Left lung (tissue), 10 donors: Measurements from ENCODE around the gene RALGAPB. TPM values are rescaled to one million over a fixed set of nuclear protein-coding genes. Genes with fewer than 3 reads are reported as not detected.
"Not testable (repeated sequence)": the region's sequence is repeated elsewhere in the genome, so short reads cannot be mapped to it uniquely, and the experiment has no call there.

ENCODE experiments used
- ATAC-seq: fragments of 200-7000 bp; cut with Tn5 transposase; one replicate; pipeline ENCODE4 v1.9.1; 2020; ENCODE audit warnings: moderate library complexity
- DNase-seq, 4 donors: peaks; one replicate each; pipeline ENCODE4 v3.0.0-alpha.2; 2013 to 2020
- H3K27ac ChIP-seq, 2 donors: fragments of 200-600 bp; sonication (generic) in 1 of 2; one replicate each; pipeline versions ENCODE4 v1.5.0 to v1.8.0; 2020 to 2021
- H3K27me3 ChIP-seq, 2 donors: fragments of 200-600 bp; sonication (generic) in 1 of 2; one replicate each; pipeline versions ENCODE4 v1.5.0 to v1.8.0; 2020 to 2021
- H3K36me3 ChIP-seq, 2 donors: fragments of 200-600 bp; sonication (generic) in 1 of 2; one replicate each; pipeline versions ENCODE4 v1.5.0 to v1.8.0; 2020 to 2021
- H3K4me1 ChIP-seq, 2 donors: fragments of 200-600 bp; one replicate each; pipeline ENCODE4 v1.8.0; 2021
- H3K4me3 ChIP-seq, 2 donors: fragments of 200-600 bp; sonication (generic) in 1 of 2; one replicate each; pipeline versions ENCODE4 v1.5.0 to v1.8.0; 2020 to 2021; ENCODE audit warnings: mild to moderate bottlenecking in 1 of 2
- H3K9me3 ChIP-seq, 2 donors: fragments of 200-600 bp; sonication (generic) in 1 of 2; one replicate each; pipeline versions ENCODE4 v1.5.0 to v1.8.0; 2020 to 2021
- intact Hi-C, 2 donors: fragments of 100-400 bp; cut with DNase I; formaldehyde crosslinking; loops; one replicate each; pipeline versions ENCODE4 v1.11.2 to v1.14.2; 2022
- polyA plus RNA-seq, 6 donors: library from polyadenylated mRNA; unstranded; fragments of 120-200 nt; gene quantifications; one replicate each; pipeline ENCODE4 v1.2.1, GENCODE V29; 2013; ENCODE audit not compliant: insufficient read length in 6 of 6
- total RNA-seq, 2 donors: library from RNA; stranded (reverse); fragmentation: NEBNext Ultra II Directional; extraction: Animal tissue kit (Norgen Biotek cat#: 25700); gene quantifications; one replicate each; pipeline ENCODE4 v1.2.1, GENCODE V29; 2021
- TF ChIP-seq, protein P1 (sequence below), 2 donors: fragments of 200-600 bp; sonication (generic) in 1 of 2; IDR thresholded peaks; one replicate each; pipeline versions ENCODE4 v1.5.0 to v1.8.0; 2021; ENCODE audit warnings: antibody characterized with exemption in 2 of 2
- donor health status: DM: no; HTN: yes; CAD: no.
- donor health status: DM: no; HTN: no; CAD: no.

The RALGAPB gene
- total and polyA plus RNA-seq, 8 donors = 29.6 to 38.4 (median 35.8) TPM

- ATAC-seq (no peak), DNase-seq (no peak)
- H3K4me1 ChIP-seq = no peaks in the 10 kb centered on the region
- H3K4me3 ChIP-seq = no peak overlapping the region
- TF ChIP-seq, protein P1, sequence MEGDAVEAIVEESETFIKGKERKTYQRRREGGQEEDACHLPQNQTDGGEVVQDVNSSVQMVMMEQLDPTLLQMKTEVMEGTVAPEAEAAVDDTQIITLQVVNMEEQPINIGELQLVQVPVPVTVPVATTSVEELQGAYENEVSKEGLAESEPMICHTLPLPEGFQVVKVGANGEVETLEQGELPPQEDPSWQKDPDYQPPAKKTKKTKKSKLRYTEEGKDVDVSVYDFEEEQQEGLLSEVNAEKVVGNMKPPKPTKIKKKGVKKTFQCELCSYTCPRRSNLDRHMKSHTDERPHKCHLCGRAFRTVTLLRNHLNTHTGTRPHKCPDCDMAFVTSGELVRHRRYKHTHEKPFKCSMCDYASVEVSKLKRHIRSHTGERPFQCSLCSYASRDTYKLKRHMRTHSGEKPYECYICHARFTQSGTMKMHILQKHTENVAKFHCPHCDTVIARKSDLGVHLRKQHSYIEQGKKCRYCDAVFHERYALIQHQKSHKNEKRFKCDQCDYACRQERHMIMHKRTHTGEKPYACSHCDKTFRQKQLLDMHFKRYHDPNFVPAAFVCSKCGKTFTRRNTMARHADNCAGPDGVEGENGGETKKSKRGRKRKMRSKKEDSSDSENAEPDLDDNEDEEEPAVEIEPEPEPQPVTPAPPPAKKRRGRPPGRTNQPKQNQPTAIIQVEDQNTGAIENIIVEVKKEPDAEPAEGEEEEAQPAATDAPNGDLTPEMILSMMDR (IDR thresholded peaks at IDR 0.05) = no peak
- H3K27me3 ChIP-seq = no peaks in the 10 kb centered on the region
- H3K36me3 ChIP-seq = peaks cover 0 to 91% of the 10 kb centered on the region in 2 donors
- no peaks in the 10 kb centered on the region for H3K9me3 ChIP-seq
- intact Hi-C loops = no loop called here
- no peak overlapping the region for H3K27ac ChIP-seq
Measured at GRCh38 chr20:38498909-38499308, 26.3 kb downstream of the RALGAPB start.

DNA sequence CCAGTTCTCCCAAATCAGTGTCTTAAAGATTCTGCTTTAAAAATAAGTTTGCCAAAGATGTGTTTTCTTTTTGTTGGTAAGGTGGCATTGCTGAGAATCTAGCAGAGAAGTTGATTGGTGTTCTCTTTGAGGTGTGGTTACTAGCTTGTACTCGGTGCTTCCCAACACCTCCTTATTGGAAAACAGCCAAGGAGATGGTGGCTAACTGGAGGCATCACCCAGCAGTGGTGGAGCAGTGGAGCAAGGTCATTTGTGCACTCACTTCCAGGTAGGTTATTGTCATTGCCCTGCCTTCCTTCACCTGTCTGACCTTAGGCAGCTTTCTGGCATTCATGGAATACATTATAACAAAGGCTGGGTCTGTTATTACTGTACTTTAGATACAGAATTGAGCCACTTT lies 26.7 kb downstream of the RALGAPB start:
- Histone ChIP-seq H3K36me3 (peaks cover 0 to 87% of the 10 kb centered on the region in 2 donors), H3K9me3 (no peaks in the 10 kb centered on the region), H3K27ac (no peak overlapping the region), H3K4me1 (no peaks in the 10 kb centered on the region), H3K4me3 (no peak overlapping the region), H3K27me3 (no peaks in the 10 kb centered on the region)
- ATAC-seq (no peak), DNase-seq (no peak)
- intact Hi-C loops = no loop called here
- TF ChIP-seq, protein P1 (IDR thresholded peaks at IDR 0.05) = no peak

DNA sequence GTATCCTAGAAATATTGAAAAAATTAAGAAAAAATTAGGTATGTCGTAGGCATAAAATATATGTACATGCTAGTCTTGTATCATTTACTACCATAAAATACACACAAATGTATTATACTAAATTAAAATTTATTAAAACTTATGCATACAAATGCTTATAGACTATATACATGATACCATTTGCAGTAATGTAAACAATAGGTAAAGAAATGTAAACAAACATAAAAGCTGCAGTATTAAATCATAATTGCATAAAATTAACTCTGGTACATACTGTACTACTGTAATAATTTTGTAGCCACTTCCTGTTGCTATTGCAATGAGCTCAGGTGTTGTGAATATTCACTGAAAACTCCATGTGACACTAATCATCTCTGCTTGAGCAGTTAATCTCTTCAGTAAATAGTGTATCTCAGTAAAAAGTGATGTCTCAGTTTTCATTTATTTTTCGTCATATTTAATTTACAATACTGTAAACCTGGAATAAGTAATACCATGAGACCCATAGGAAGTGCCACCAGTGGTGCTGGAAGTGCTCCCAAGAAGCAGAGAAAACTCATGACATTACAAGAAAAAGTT lies 29.3 kb downstream of the RALGAPB start:
- DNase-seq (no peak), ATAC-seq (no peak)
- no peaks in the 10 kb centered on the region for H3K27me3 ChIP-seq
- no peak overlapping the region for H3K4me3 ChIP-seq
- no peaks in the 10 kb centered on the region for H3K4me1 ChIP-seq
- H3K36me3 ChIP-seq = peaks cover 0 to 78% of the 10 kb centered on the region in 2 donors
- TF ChIP-seq, protein P1 (IDR thresholded peaks at IDR 0.05) = no peak
- intact Hi-C loops = no loop called here
- no peaks in the 10 kb centered on the region for H3K9me3 ChIP-seq
- no peak overlapping the region for H3K27ac ChIP-seq

DNA sequence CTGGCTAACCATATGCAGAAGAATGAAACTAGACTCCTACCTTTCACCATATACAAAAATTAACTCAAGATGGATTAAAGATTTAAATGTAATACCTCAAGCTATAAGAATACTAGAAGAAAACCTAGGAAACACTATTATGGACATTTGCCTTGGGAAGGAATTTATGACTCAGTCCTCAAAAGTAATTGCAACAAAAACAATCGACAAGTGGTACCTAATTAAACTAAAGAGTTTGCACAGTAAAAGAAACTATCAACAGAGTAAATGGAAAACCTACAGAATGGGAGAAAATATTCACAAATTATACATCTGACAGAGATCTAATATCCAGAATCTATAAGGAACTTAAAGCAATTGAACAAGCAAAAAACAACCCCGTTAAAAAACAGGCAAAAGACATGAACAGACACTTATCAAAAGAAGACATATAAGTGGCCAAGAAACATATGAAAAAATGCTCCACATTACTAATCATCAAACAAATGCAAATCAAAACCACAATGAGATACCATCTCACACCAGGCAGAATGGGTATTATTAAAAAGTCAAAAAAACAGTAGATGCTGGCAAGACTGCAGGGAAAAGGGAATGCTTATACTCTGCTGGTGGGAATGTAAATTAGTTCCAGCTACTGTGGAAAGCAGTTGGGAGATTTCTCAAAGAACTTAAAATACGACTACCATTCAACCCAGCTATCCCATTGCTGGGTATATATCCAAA lies 31.9 kb downstream of the RALGAPB start:
- Histone ChIP-seq H3K4me1 (no peaks in the 10 kb centered on the region), H3K4me3 (no peak overlapping the region), H3K27me3 (no peaks in the 10 kb centered on the region), H3K27ac (no peak overlapping the region), H3K9me3 (no peaks in the 10 kb centered on the region), H3K36me3 (peaks cover 3 to 73% of the 10 kb centered on the region in 2 donors)
- intact Hi-C loops = no loop called here
- no peak for ATAC-seq
- no peak for DNase-seq
- TF ChIP-seq, protein P1 (IDR thresholded peaks at IDR 0.05) = no peak

DNA sequence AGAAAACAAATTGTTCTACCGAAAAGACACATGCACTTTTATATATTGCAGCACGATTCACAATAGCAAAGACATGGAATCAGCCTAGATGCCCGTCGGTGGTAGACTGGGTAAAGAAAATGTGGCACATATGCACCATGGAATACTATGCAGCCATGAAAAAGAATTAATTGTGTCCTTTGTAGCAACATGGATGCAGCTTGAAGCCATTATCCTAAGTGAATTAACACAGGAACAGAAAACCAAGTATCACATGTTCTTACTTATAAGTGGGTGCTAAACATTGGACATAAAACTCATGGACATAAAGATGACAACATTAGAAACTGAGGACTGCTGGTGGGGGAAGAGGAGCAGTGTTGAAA lies 32.4 kb downstream of the RALGAPB start:
- Histone ChIP-seq H3K4me3 (no peak overlapping the region), H3K36me3 (peaks cover 4 to 73% of the 10 kb centered on the region in 2 donors), H3K27ac (no peak overlapping the region), H3K4me1 (no peaks in the 10 kb centered on the region), H3K9me3 (no peaks in the 10 kb centered on the region), H3K27me3 (no peaks in the 10 kb centered on the region)
- intact Hi-C loops = no loop called here
- TF ChIP-seq, protein P1 (IDR thresholded peaks at IDR 0.05) = no peak
- DNase-seq (no peak), ATAC-seq (no peak)

DNA sequence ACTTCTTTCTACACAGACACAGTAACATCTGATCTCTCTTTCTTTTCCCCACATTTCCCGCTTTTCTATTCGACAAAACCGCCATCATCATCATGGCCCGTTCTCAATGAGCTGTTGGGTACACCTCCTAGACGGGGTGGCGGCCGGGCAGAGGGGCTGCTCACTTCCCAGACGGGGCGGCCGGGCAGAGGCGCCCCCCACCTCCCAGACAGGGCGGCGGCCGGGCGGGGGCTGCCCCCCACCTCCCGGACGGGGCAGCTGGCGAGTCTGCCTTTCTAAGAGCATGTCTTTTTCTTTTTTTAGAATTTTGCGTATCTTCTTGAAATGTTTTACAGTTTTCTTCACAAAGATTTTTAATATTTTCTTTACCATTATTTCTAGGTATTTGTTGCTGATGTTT lies 39.1 kb downstream of the RALGAPB start:
- H3K27me3 ChIP-seq, H3K4me1 ChIP-seq, H3K4me3 ChIP-seq, H3K27ac ChIP-seq, intact Hi-C loops, H3K9me3 ChIP-seq, ATAC-seq: not testable (repeated sequence)
- peaks cover 4 to 78% of the 10 kb centered on the region in 2 donors for H3K36me3 ChIP-seq
- peak in 1 of 4 donors; percentile 61 for DNase-seq
